ENCODE measurements around the gene MEF2B.

Gene MEF2B

DNA sequence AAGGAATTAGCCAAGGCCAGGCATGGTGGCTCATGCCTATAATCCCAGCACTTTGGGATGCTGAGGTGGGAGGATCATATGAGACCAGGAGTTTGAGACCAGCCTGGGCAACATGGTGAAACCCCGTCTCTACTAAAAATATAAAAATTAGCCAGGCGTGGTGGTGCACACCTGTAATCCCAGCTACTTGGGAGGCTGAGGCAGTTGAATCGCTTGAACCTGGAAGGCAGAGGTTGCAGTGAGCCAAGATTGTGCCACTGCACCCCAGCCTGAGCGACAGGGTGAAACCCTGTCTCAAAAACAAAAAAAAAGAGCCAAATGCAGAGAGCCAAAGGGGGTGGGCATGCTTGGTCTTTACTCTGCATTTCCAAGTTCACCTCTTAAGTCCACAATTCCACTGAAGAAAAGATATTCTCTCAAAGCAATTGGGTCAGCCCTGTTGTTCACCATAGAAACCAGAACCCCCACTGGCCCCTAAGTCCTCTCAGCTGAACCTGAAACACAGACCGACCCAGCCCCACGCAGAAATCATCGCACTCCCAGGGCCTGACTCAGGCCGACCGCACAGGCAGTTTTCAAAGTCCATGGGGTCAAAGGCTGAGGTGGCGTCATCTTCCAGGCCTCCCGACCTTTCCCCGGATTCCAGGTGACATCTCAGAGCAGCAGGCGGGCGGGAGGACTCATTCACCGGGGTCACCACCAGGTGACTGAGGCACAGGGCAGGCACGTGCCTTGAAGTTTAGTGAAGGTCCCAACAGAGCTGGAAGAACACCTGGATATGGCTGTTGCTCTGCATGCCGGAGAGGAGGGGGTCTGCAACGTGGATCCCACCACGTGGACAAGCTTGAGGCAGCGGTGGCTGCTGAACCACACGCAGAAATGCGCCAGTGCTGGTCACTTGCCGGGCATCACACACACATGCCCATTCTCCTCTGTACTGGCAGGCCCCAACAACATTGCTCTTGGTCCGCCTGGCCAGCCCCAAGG, 73.1 kb downstream of the MEF2B start:
- no peak for DNase-seq

GRCh38 chr19:19095691-19096090, 74.4 kb downstream of the MEF2B start:
- DNase-seq: no peak
